MCF 10A (cell line): ENCODE data around the gene HSPB8. TPM values are rescaled to one million over a fixed set of nuclear protein-coding genes. Genes with fewer than 3 reads are reported as not detected.

Source experiments
- BruUV-seq: library from RNA; stranded (reverse); fragments of 400-500 nt; replicated peaks from 2 replicates; lab custom pipeline; 2021; lab: Mats Ljungman, UMichigan
- CTCF ChIA-PET: fragments of 300-600 bp; sonication (Branson Sonifier 250); formaldehyde crosslinking; extraction: SDS; loops from one replicate; lab custom pipeline; 2021; ENCODE audit warnings: antibody characterized with exemption, inconsistent platforms; lab: Yijun Ruan, JAX
- POLR2A ChIA-PET: fragments of 300-600, 350-650 bp; sonication (Branson Sonifier 250); formaldehyde crosslinking; extraction: SDS; loops from one replicate; lab custom pipeline; 2020; ENCODE audit warnings: antibody characterized with exemption, inconsistent platforms; lab: Yijun Ruan, JAX
- DNase-seq: peaks from one replicate; pipeline ENCODE4 v3.0.0-alpha.2; 2018; ENCODE audit not compliant: unreplicated experiment
- H3K27ac Mint-ChIP-seq: one replicate; pipeline ENCODE4 v1.8.0; 2022; ENCODE audit warnings: mild to moderate bottlenecking, low read depth, mixed read lengths; ENCODE audit not compliant: unreplicated experiment
- H3K27me3 Mint-ChIP-seq: one replicate; pipeline ENCODE4 v1.8.0; 2022; ENCODE audit warnings: mixed read lengths; ENCODE audit not compliant: insufficient read depth, unreplicated experiment
- H3K36me3 Mint-ChIP-seq: one replicate; pipeline ENCODE4 v1.8.0; 2022; ENCODE audit warnings: mild to moderate bottlenecking, moderate library complexity, mixed read lengths; ENCODE audit not compliant: insufficient read depth, unreplicated experiment
- H3K4me1 Mint-ChIP-seq: one replicate; pipeline ENCODE4 v1.8.0; 2022; ENCODE audit warnings: mixed read lengths; ENCODE audit not compliant: insufficient read depth, unreplicated experiment
- H3K4me3 Mint-ChIP-seq: one replicate; pipeline ENCODE4 v1.8.0; 2022; ENCODE audit warnings: mild to moderate bottlenecking, moderate library complexity, mixed read lengths; ENCODE audit not compliant: unreplicated experiment
- H3K9me3 Mint-ChIP-seq: one replicate; pipeline ENCODE4 v1.8.0; 2022; ENCODE audit warnings: mixed read lengths; ENCODE audit not compliant: unreplicated experiment
- intact Hi-C: fragments of 100-400 bp; cut with micrococcal nuclease; formaldehyde crosslinking; loops from 2 replicates; pipeline ENCODE4 v1.14.1; 2022
- total RNA-seq: library from RNA; stranded (reverse); gene quantifications from 2 replicates; pipeline ENCODE4 v1.2.3, GENCODE V29; 2022
- TF ChIP-seq, protein P1 (sequence below): fragments of 200-600 bp; IDR thresholded peaks from one replicate; pipeline ENCODE4 v1.8.0; 2022; ENCODE audit warnings: antibody characterized with exemption, mild to moderate bottlenecking; ENCODE audit not compliant: unreplicated experiment

HSPB8 gene
- total RNA-seq, 1 experiment from 2014 or later: 0.23 TPM

DNA sequence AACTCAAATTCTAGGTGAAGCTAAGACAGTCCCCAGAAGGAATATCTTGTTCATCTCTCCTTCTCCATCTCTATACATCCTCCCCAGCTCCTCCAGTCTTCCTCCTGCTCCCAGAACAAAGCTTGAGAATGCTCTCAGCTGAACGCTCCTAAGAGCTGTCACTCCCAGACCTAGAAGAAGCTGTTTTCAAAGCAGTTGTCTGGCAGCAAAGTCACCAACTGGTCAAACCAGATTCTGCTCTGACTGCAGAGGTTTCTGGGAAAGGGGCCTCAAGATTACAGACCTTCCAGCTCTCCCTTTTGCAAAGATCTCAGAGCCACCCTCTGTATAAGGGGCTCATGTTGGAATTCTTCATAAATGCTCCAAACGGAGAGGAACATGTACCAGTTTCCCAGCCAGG, 9.6 kb upstream of the HSPB8 start:
- CTCF ChIA-PET: interaction anchor here (0.5 kb wide), 1 partner anchor 793 kb away, joined by 3 read pairs; the partner anchor contains the start of gene SUDS3
- TF ChIP-seq, protein P1, sequence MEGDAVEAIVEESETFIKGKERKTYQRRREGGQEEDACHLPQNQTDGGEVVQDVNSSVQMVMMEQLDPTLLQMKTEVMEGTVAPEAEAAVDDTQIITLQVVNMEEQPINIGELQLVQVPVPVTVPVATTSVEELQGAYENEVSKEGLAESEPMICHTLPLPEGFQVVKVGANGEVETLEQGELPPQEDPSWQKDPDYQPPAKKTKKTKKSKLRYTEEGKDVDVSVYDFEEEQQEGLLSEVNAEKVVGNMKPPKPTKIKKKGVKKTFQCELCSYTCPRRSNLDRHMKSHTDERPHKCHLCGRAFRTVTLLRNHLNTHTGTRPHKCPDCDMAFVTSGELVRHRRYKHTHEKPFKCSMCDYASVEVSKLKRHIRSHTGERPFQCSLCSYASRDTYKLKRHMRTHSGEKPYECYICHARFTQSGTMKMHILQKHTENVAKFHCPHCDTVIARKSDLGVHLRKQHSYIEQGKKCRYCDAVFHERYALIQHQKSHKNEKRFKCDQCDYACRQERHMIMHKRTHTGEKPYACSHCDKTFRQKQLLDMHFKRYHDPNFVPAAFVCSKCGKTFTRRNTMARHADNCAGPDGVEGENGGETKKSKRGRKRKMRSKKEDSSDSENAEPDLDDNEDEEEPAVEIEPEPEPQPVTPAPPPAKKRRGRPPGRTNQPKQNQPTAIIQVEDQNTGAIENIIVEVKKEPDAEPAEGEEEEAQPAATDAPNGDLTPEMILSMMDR: no peak
- POLR2A ChIA-PET: no interaction called here
- intact Hi-C loops: no loop called here
- no peaks in the 10 kb centered on the region for H3K36me3 Mint-ChIP-seq
- H3K9me3 Mint-ChIP-seq: peaks cover 7% of the 10 kb centered on the region
- H3K27me3 Mint-ChIP-seq: peaks cover 48% of the 10 kb centered on the region
- no peak for DNase-seq
- no peak overlapping the region for H3K27ac Mint-ChIP-seq
- H3K4me1 Mint-ChIP-seq: no peaks in the 10 kb centered on the region
- no TSS peak for BruUV-seq
- H3K4me3 Mint-ChIP-seq: no peak overlapping the region

DNA sequence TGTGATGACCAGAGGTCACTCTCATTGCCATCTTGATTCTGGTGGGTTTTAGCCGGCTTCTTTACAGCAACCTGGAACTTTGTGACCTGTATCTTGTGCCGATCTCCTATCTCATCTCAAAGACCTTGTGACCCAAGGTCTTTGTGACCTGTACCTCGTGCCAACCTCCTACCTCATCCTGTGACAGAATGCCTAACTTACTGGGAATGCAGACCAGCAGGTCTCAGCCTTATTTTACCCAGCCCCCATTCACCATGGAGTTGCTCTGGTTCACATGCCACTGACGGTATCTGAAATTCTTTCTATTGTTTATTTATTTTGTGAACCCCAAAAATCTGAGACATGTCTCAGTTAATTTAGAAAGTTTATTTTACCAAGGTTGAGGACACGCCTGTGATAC, 7.4 kb upstream of the HSPB8 start:
- intact Hi-C loops: loop anchor here (10.0 kb wide), 1 partner anchor 54 kb away; no protein-coding TSS in a partner anchor
- CTCF ChIA-PET: interaction anchor here (0.6 kb wide), 1 partner anchor 11 kb away, joined by 3 read pairs; no protein-coding TSS in a partner anchor
- no peak for DNase-seq
- Mint-ChIP-seq H3K4me1 (peaks cover 4% of the 10 kb centered on the region), H3K27me3 (peaks cover 43% of the 10 kb centered on the region), H3K27ac (no peak overlapping the region), H3K9me3 (peaks cover 7% of the 10 kb centered on the region), H3K4me3 (no peak overlapping the region), H3K36me3 (no peaks in the 10 kb centered on the region)
- BruUV-seq: no TSS peak
- TF ChIP-seq, protein P1: no peak
- POLR2A ChIA-PET: interaction anchor here (0.6 kb wide), 1 partner anchor 720 kb away, joined by 3 read pairs; no protein-coding TSS in a partner anchor

DNA sequence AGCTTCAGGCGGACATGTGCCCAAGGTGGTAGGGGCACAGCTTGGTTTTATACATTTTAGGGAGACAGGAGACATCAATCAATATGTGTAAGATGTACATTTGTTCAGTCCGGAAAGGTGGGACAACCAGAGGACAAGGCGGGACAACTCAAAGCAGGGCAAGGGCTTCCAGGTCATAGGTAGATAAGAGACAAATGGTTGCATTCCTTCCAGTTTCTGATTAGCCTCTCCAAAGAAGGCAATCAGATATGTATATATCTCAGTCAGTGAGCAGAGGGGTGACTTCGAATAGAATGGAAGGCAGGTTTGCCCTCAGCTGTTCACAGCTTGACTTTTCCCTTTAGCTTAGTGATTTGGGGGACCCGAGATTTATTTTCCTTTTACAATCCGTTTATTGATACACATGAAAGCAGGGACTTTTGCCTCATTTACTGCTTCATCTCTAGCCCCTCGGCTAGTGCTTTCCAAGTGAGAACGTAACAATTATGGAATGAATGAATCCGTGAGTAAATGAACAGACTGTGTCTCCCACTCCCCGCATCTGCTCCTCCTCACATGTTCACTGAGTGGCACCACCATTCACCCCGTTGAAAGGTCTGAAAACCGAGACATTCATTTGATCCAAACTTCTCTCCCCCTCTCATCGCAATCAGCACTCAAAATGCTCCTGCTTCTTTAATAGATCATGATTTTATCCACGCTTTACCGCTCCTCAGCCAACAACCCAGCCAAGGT, 6.9 kb upstream of the HSPB8 start:
- TF ChIP-seq, protein P1: no peak
- H3K9me3 Mint-ChIP-seq: peaks cover 7% of the 10 kb centered on the region
- H3K27me3 Mint-ChIP-seq: peaks cover 37% of the 10 kb centered on the region
- DNase-seq: no peak
- POLR2A ChIA-PET: interaction anchor here (1.0 kb wide), 1 partner anchor 13 kb away, joined by 3 read pairs; no protein-coding TSS in a partner anchor
- no peak overlapping the region for H3K4me3 Mint-ChIP-seq
- peaks cover 6% of the 10 kb centered on the region for H3K4me1 Mint-ChIP-seq
- no peak overlapping the region for H3K27ac Mint-ChIP-seq
- BruUV-seq: no TSS peak
- no peaks in the 10 kb centered on the region for H3K36me3 Mint-ChIP-seq
- CTCF ChIA-PET: interaction anchor here (0.6 to 0.7 kb wide), 2 partner anchors 10 to 170 kb away, joined by 3 read pairs; no protein-coding TSS in a partner anchor
- intact Hi-C loops: loop anchor here (10.0 kb wide), 1 partner anchor 53 kb away; no protein-coding TSS in a partner anchor

DNA sequence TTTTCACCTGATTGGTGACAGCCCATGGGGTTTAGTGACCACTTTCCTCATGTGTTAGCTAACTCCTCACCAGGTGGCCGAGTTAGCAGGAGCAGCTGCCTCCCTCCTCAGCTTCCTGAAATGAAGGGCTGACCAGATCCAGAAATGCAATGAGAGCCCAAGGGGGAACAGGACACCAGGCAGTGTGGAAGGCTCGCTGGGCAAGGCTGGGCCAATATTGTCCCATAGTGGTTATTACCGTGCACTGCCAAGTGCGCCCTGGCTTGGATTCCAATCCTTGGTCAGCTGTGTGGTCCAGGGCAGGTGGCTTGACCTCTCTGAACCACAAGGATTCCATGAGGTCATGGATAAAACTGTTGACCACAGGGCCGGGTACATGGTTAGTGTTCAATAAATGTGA, 3.6 kb upstream of the HSPB8 start:
- no TSS peak for BruUV-seq
- intact Hi-C loops: loop anchor here (10.0 kb wide), 1 partner anchor 50 kb away; no protein-coding TSS in a partner anchor
- Mint-ChIP-seq H3K27ac (no peak overlapping the region), H3K4me3 (no peak overlapping the region), H3K4me1 (peaks cover 19% of the 10 kb centered on the region), H3K9me3 (no peaks in the 10 kb centered on the region), H3K36me3 (no peaks in the 10 kb centered on the region), H3K27me3 (peaks cover 28% of the 10 kb centered on the region)
- POLR2A ChIA-PET: no interaction called here
- TF ChIP-seq, protein P1: no peak
- CTCF ChIA-PET: interaction anchor here (0.7 kb wide), 1 partner anchor 470 kb away, joined by 3 read pairs; no protein-coding TSS in a partner anchor
- DNase-seq: no peak
